Chondrocyte (in vitro differentiated cells): Measurements from ENCODE around the gene NMNAT2. TPM values are rescaled to one million over a fixed set of nuclear protein-coding genes. Genes with fewer than 3 reads are reported as not detected.
A peak's percentile ranks its signal among the peaks of the same experiment; 100 is the strongest.

Experiments used
- DNase-seq: peaks from one replicate; pipeline ENCODE4 v3.0.0; 2021; ENCODE audit warnings: mixed read lengths, low spot score
- H3K27ac Mint-ChIP-seq: one replicate; pipeline ENCODE4 v1.8.0; 2021; ENCODE audit warnings: mild to moderate bottlenecking, moderate library complexity, mixed read lengths; ENCODE audit not compliant: unreplicated experiment
- H3K27me3 Mint-ChIP-seq: 2 replicates; pipeline ENCODE4 v1.8.0; 2021; ENCODE audit warnings: low read depth, mixed read lengths
- H3K36me3 Mint-ChIP-seq: 2 replicates; pipeline ENCODE4 v1.8.0; 2021; ENCODE audit warnings: low read depth, mixed read lengths
- H3K4me1 Mint-ChIP-seq: 2 replicates; pipeline ENCODE4 v1.8.0; 2021; ENCODE audit warnings: low read depth, mild to moderate bottlenecking, mixed read lengths
- H3K4me3 Mint-ChIP-seq: one replicate; pipeline ENCODE4 v1.8.0; 2021; ENCODE audit warnings: mild to moderate bottlenecking, moderate library complexity, mixed read lengths; ENCODE audit not compliant: unreplicated experiment
- H3K9me3 Mint-ChIP-seq: 2 replicates; pipeline ENCODE4 v1.8.0; 2021; ENCODE audit warnings: low read depth, mixed read lengths
- total RNA-seq: library from RNA; stranded (reverse); gene quantifications from 3 replicates; pipeline ENCODE4 v1.2.1, GENCODE V29; 2021
- TF ChIP-seq, protein P1 (sequence below): fragments of 200-600 bp; sonication (generic); IDR thresholded peaks from 2 replicates; pipeline ENCODE4 v1.5.0; 2021; ENCODE audit warnings: antibody characterized with exemption, mild to moderate bottlenecking, moderate library complexity

Gene NMNAT2
- total RNA-seq, 1 donor from 2014 or later, result 5.5 TPM

- peaks cover 26% of the 10 kb centered on the region for H3K4me1 Mint-ChIP-seq
- no peaks in the 10 kb centered on the region for H3K27me3 Mint-ChIP-seq
- DNase-seq, result no peak
- H3K27ac Mint-ChIP-seq, result peak overlapping the region; percentile 51
- no peaks in the 10 kb centered on the region for H3K36me3 Mint-ChIP-seq
- peaks cover 3% of the 10 kb centered on the region for H3K9me3 Mint-ChIP-seq
- no peak overlapping the region for H3K4me3 Mint-ChIP-seq
- TF ChIP-seq, protein P1, sequence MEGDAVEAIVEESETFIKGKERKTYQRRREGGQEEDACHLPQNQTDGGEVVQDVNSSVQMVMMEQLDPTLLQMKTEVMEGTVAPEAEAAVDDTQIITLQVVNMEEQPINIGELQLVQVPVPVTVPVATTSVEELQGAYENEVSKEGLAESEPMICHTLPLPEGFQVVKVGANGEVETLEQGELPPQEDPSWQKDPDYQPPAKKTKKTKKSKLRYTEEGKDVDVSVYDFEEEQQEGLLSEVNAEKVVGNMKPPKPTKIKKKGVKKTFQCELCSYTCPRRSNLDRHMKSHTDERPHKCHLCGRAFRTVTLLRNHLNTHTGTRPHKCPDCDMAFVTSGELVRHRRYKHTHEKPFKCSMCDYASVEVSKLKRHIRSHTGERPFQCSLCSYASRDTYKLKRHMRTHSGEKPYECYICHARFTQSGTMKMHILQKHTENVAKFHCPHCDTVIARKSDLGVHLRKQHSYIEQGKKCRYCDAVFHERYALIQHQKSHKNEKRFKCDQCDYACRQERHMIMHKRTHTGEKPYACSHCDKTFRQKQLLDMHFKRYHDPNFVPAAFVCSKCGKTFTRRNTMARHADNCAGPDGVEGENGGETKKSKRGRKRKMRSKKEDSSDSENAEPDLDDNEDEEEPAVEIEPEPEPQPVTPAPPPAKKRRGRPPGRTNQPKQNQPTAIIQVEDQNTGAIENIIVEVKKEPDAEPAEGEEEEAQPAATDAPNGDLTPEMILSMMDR, result no peak
Observed at GRCh38 chr1:183290628-183291027, 127.6 kb downstream of the NMNAT2 start.

GRCh38 chr1:183289051-183289496 is 129.1 kb downstream of the NMNAT2 start:
- TF ChIP-seq, protein P1, result no peak
- Mint-ChIP-seq H3K36me3 (no peaks in the 10 kb centered on the region), H3K4me1 (peaks cover 26% of the 10 kb centered on the region), H3K27me3 (no peaks in the 10 kb centered on the region), H3K9me3 (peaks cover 3% of the 10 kb centered on the region), H3K27ac (no peak overlapping the region), H3K4me3 (no peak overlapping the region)
- DNase-seq, result no peak

DNA sequence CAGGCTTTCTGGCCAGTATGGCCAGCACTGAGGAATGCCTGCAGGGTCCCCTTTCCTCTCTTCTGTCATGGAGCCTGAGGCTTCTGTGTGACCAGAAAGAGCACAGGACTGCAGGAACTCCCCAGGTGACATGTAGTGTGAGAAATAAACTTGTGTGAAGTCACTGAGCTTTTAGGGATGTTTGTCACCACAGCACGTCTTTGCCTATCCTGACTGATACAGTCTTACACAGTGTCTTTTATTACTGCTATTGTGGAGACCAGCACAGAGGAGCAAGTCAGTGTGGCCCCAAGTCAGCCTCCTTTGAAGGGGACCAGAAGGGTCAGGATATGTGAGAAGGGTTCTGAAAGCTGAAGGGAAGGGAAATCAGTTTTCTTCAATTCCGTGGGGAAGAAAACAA is 129.6 kb downstream of the NMNAT2 start:
- DNase-seq, result no peak
- Mint-ChIP-seq H3K27ac (no peak overlapping the region), H3K4me3 (no peak overlapping the region), H3K9me3 (peaks cover 3% of the 10 kb centered on the region), H3K4me1 (peaks cover 27% of the 10 kb centered on the region), H3K36me3 (no peaks in the 10 kb centered on the region), H3K27me3 (no peaks in the 10 kb centered on the region)
- TF ChIP-seq, protein P1, result no peak

GRCh38 chr1:183287191-183287675 is 130.9 kb downstream of the NMNAT2 start:
- peaks cover 3% of the 10 kb centered on the region for H3K9me3 Mint-ChIP-seq
- H3K27me3 Mint-ChIP-seq, result no peaks in the 10 kb centered on the region
- DNase-seq, result no peak
- no peaks in the 10 kb centered on the region for H3K36me3 Mint-ChIP-seq
- no peak overlapping the region for H3K4me3 Mint-ChIP-seq
- TF ChIP-seq, protein P1, result no peak
- H3K4me1 Mint-ChIP-seq, result peaks cover 35% of the 10 kb centered on the region
- peak overlapping the region; percentile 46 for H3K27ac Mint-ChIP-seq

DNA sequence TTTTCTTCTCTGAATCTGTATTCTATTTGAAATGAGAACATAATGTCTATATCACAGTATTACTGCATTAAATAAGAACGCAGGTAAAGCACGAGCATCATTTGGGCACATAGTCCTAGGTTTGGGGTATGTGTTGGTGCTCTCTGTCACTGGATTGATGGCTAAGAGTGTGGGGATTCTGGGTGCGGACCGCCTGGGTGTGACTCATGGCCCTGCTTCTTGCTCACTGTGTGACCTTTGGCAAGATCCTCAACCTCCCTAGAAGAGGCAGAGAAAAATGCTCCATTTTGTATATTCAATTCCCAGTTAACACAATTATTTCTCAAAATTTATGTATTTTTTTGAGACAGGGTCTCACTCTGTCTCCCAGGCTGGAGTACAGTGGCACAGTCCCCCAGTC is 132.4 kb downstream of the NMNAT2 start:
- H3K27ac Mint-ChIP-seq, result no peak overlapping the region
- H3K27me3 Mint-ChIP-seq, result no peaks in the 10 kb centered on the region
- H3K9me3 Mint-ChIP-seq, result peaks cover 3% of the 10 kb centered on the region
- no peaks in the 10 kb centered on the region for H3K36me3 Mint-ChIP-seq
- no peak overlapping the region for H3K4me3 Mint-ChIP-seq
- DNase-seq, result no peak
- peaks cover 38% of the 10 kb centered on the region for H3K4me1 Mint-ChIP-seq
- TF ChIP-seq, protein P1, result no peak
